H1 (cell line): Measurements from ENCODE around the gene NME9. TPM values are rescaled to one million over a fixed set of nuclear protein-coding genes. Genes with fewer than 3 reads are reported as not detected.

Experiments used
- CHD7 ChIP-seq: fragments of 300-600 bp; sonication (generic); IDR thresholded peaks from 2 replicates; pipeline ENCODE4 v1.7.1; 2012; ENCODE audit warnings: low read length, moderate library complexity, mild to moderate bottlenecking, inconsistent platforms; ENCODE audit not compliant: insufficient replicate concordance
- CTBP2 ChIP-seq: IDR thresholded peaks from 2 replicates; pipeline ENCODE4 v1.7.0; 2011; ENCODE audit warnings: borderline replicate concordance, mild to moderate bottlenecking, moderate library complexity, mixed read lengths, low read length; ENCODE audit not compliant: insufficient read depth, insufficient read length
- EP300 ChIP-seq, 2 experiments: IDR thresholded peaks; 1 replicate in 1 of 2; 2 replicates in 1 of 2; pipeline ENCODE4 v1.6.1; 2011 to 2012; ENCODE audit warnings: low read depth in 2 of 2, low read length in 2 of 2, mild to moderate bottlenecking in 2 of 2, borderline replicate concordance in 1 of 2, inconsistent platforms in 1 of 2, moderate library complexity in 1 of 2
- GABPA ChIP-seq: IDR thresholded peaks from 2 replicates; pipeline ENCODE4 v1.6.1; 2011; ENCODE audit warnings: mild to moderate bottlenecking, low read length, moderate library complexity, borderline replicate concordance; ENCODE audit not compliant: insufficient read depth
- KDM1A ChIP-seq: fragments of 200-600, 300-600 bp; sonication (generic); IDR thresholded peaks from 2 replicates; pipeline ENCODE4 v1.7.1; 2016; ENCODE audit warnings: mild to moderate bottlenecking, low read length, borderline replicate concordance
- SIN3A ChIP-seq, 2 experiments: IDR thresholded peaks in 1 of 2; conservative IDR thresholded peaks in 1 of 2; 2 replicates each; pipeline ENCODE4 v1.6.1; 2011 to 2012; ENCODE audit warnings: low read length in 2 of 2, improper control_type of control experiment in 1 of 2, low read depth in 1 of 2, mild to moderate bottlenecking in 1 of 2
- SP1 ChIP-seq: IDR thresholded peaks from 2 replicates; pipeline ENCODE4 v1.6.1; 2011; ENCODE audit warnings: low read depth, low read length
- SP4 ChIP-seq: IDR thresholded peaks from 2 replicates; pipeline ENCODE4 v1.6.1; 2012; ENCODE audit warnings: low read length, inconsistent platforms
- TCF12 ChIP-seq: IDR thresholded peaks from 2 replicates; pipeline ENCODE4 v1.6.1; 2011; ENCODE audit warnings: low read depth, mild to moderate bottlenecking, low read length
- USF2 ChIP-seq: IDR thresholded peaks from 2 replicates; pipeline ENCODE4 v1.6.1; 2011; ENCODE audit warnings: low read length, improper control_type of control experiment
- ZNF274 ChIP-seq: IDR thresholded peaks from 2 replicates; pipeline ENCODE4 v1.7.0; 2012; ENCODE audit warnings: low read length, borderline replicate concordance; ENCODE audit errors: extremely low read depth
- polyA plus RNA-seq, 7 experiments: library from polyadenylated mRNA; depleted of rRNA in 3 of 7; stranded (reverse) in 5 of 7; unstranded in 2 of 7; fragments of >200 nt in 5 of 7; fragments of 200-250 nt in 2 of 7; gene quantifications; 1 replicate in 5 of 7; 2 replicates in 1 of 7; 4 replicates in 1 of 7; pipeline versions ENCODE4 v1.2.1 to v1.2.3, GENCODE V29; 2011 to 2013; ENCODE audit warnings: missing spikeins in 2 of 7, mixed read lengths in 2 of 7
- total RNA-seq: library from RNA; stranded (reverse); fragmentation: NEBNext Ultra II Directional; extraction: Animal tissue kit (Norgen Biotek cat#: 25700); gene quantifications from 2 replicates; pipeline ENCODE4 v1.2.1, GENCODE V29; 2021

NME9 gene
- total and polyA plus RNA-seq, 2 of the 8 experiments (the other 6 are each of a cell fraction or from before 2014, with no cell fraction given) = 0.11 TPM; not detected in 1

- TF ChIP-seq CHD7 (no peak), SP4 (no peak), GABPA (no peak), USF2 (no peak), EP300 (IDR thresholded peaks at IDR 0.05; ENCODE audit: borderline replicate concordance in 1 of 2, low read depth in 2 of 2, low read length in 2 of 2) (no peak), SP1 (no peak), CTBP2 (no peak), ZNF274 (no peak), SIN3A (conservative IDR thresholded peaks at IDR 0.05 in 1 of 2, IDR thresholded peaks at IDR 0.05 in 1 of 2; ENCODE audit: low read depth in 1 of 2, low read length in 2 of 2) (no peak), KDM1A (no peak), TCF12 (no peak)
These were observed 35.6 kb upstream of the NME9 start (continued) for GRCh38 chr3:138365253-138365555.
